Breast epithelium (tissue), 3 donors: ENCODE results near the gene CLCN2.

Experiments
- POLR2A ChIP-seq: fragments of 450-650 bp; IDR thresholded peaks from one replicate; pipeline ENCODE4 v1.6.1; 2016; ENCODE audit warnings: antibody characterized with exemption, mild to moderate bottlenecking, moderate library complexity
- POLR2AphosphoS5 ChIP-seq, 3 donors: sonication (generic); formaldehyde crosslinking; IDR thresholded peaks; one replicate each; pipeline ENCODE4 v1.6.1; 2017; ENCODE audit warnings: antibody characterized with exemption in 3 of 3
- TF ChIP-seq, protein P1 (sequence below), 3 donors: fragments of 450-650 bp; IDR thresholded peaks; one replicate each; pipeline ENCODE4 v1.5.1; 2016 to 2017; ENCODE audit warnings: antibody characterized with exemption in 3 of 3, mild to moderate bottlenecking in 3 of 3, moderate library complexity in 3 of 3

DNA sequence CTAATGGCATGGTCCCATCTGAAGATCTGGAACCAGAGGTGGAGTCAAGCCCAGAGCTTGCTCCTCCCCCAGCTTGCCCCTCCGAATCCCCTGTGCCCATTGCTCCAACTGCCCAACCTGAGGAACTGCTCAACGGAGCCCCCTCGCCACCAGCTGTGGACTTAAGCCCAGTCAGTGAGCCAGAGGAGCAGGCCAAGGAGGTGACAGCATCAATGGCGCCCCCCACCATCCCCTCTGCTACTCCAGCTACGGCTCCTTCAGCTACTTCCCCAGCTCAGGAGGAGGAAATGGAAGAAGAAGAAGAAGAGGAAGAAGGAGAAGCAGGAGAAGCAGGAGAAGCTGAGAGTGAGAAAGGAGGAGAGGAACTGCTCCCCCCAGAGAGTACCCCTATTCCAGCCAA, 39.7 kb downstream of the CLCN2 start:
- TF ChIP-seq, protein P1, sequence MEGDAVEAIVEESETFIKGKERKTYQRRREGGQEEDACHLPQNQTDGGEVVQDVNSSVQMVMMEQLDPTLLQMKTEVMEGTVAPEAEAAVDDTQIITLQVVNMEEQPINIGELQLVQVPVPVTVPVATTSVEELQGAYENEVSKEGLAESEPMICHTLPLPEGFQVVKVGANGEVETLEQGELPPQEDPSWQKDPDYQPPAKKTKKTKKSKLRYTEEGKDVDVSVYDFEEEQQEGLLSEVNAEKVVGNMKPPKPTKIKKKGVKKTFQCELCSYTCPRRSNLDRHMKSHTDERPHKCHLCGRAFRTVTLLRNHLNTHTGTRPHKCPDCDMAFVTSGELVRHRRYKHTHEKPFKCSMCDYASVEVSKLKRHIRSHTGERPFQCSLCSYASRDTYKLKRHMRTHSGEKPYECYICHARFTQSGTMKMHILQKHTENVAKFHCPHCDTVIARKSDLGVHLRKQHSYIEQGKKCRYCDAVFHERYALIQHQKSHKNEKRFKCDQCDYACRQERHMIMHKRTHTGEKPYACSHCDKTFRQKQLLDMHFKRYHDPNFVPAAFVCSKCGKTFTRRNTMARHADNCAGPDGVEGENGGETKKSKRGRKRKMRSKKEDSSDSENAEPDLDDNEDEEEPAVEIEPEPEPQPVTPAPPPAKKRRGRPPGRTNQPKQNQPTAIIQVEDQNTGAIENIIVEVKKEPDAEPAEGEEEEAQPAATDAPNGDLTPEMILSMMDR (IDR thresholded peaks at IDR 0.05) = no peak
- TF ChIP-seq POLR2A (no peak), POLR2AphosphoS5 (IDR thresholded peaks at IDR 0.05) (no peak)
